Measurements from ENCODE around the gene TOB1. TPM values are rescaled to one million over a fixed set of nuclear protein-coding genes. Genes with fewer than 3 reads are reported as not detected.

Gene TOB1
- total and polyA plus RNA-seq, 9 of the 15 experiments (the other 6 are each of a cell fraction or from before 2014, with no cell fraction given) = 4.8 to 63.7 (median 13.2) TPM

- ATAC-seq = no peak
- ChIA-PET CTCF (ENCODE audit: low intra/inter-chr PET ratio) (no interaction called here), POLR2A (interaction anchor here (0.6 to 1.7 kb wide), 6 partner anchors 11 to 116 kb away, joined by 3 to 5 read pairs (median 4); partner anchors contain the start of gene TOB1)
- Histone ChIP-seq H3K4me2 (ENCODE audit: insufficient read depth, low read length) (no peak overlapping the region), H3K9me1 (ENCODE audit: control insufficient read depth, insufficient read depth, low read length) (no peaks in the 10 kb centered on the region), H3K9me3 (replicated peaks; ENCODE audit: control insufficient read depth, insufficient read depth, low read depth, low read length) (no peaks in the 10 kb centered on the region), H3K27me3 (ENCODE audit: control insufficient read depth in 2 of 2, insufficient read depth in 2 of 2, low read length in 2 of 2) (peaks cover 0 to 20% of the 10 kb centered on the region in 2 experiments; a peak in 3 of 5 replicates), H3K4me3 (no peak overlapping the region), H3K36me3 (ENCODE audit: control insufficient read depth, insufficient read depth, low read length) (no peaks in the 10 kb centered on the region), H3K79me2 (ENCODE audit: control insufficient read depth, insufficient read depth, low read length) (no peaks in the 10 kb centered on the region), H3K4me1 (replicated peaks in 1 of 2; ENCODE audit: control insufficient read depth in 2 of 2, insufficient read depth in 2 of 2, low read length in 2 of 2) (peaks cover 18 to 54% of the 10 kb centered on the region in 2 experiments), H2AFZ (ENCODE audit: low read depth, low read length) (no peak overlapping the region), H3K9ac (ENCODE audit: insufficient read depth in 1 of 2, low read depth in 2 of 2, low read length in 2 of 2) (no peak overlapping the region; a peak in 1 of 4 replicates), H4K20me1 (replicated peaks; ENCODE audit: control insufficient read depth, insufficient read depth, low read length) (no peaks in the 10 kb centered on the region; the same call in 1 of the 2 replicates), H3K27ac (ENCODE audit: extremely low read depth, low read depth, low read length) (no peak overlapping the region)
- in situ Hi-C loops (cut with MboI) (loop anchor here (5.0 kb wide), 1 partner anchor 286 kb away; the partner anchor contains the start of gene SPATA20), intact Hi-C loops (cut with micrococcal nuclease) (no loop called here)
- 64% methylated on average over 37 of the region's 38 CpGs for WGBS (ENCODE audit: insufficient coverage, low coverage, missing lambda C conversion rate)
- peak; percentile 29; the same call in 1 of the 2 replicates for TF ChIP-seq ZBTB33 (CRISPR knock-in tag; IDR thresholded peaks at IDR 0.05)
- no peak for TF ChIP-seq ZBTB5 (IDR thresholded peaks at IDR 0.05)
- BruUV-seq (replicated peaks) = no TSS peak
- no peak for DNase-seq (ENCODE audit: extremely low read depth in 1 of 4, low spot score in 3 of 4)
- FAIRE-seq = no peak
These were observed 32.4 kb downstream of the TOB1 start for GRCh38 chr17:50833510-50834428.

Measured in K562 (cell line).